NCI-H2107 treated with DMSO at 0.1 percent for 48 hours (cell line): ENCODE data around the gene ANTKMT.
"Not testable (repeated sequence)": the region's sequence is repeated elsewhere in the genome, so short reads cannot be mapped to it uniquely, and the experiment has no call there.

Source experiments
- DNase-seq: peaks from one replicate; lab custom pipeline; 2025; ENCODE audit not compliant: unreplicated experiment; lab: John Stamatoyannopoulos, UW

ANTKMT gene

DNA sequence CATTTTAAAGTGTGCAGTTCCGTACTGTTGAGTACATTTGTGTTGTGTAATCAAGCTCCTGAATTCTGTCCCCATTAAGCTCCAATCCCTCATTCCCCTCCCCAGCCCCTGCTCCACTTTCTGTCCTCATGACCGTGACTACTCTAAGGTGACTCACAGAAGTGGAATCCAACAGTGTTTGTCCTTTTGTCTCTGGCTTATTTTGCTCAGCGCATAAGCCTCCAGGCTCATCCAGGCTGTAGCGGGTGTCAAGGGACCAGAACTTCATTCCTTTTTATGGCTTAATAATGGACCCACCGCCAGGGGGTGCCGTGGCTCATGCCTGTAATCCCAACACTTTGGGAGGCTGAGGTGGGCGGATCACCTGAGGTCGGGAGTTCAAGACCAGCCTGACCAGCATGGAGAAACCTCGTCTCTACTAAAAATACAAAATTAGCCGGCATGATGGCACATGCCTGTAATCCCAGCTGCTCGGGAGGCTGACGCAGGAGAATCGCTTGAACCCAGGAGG, 8.2 kb upstream of the ANTKMT start:
- DNase-seq, result not testable (repeated sequence)

DNA sequence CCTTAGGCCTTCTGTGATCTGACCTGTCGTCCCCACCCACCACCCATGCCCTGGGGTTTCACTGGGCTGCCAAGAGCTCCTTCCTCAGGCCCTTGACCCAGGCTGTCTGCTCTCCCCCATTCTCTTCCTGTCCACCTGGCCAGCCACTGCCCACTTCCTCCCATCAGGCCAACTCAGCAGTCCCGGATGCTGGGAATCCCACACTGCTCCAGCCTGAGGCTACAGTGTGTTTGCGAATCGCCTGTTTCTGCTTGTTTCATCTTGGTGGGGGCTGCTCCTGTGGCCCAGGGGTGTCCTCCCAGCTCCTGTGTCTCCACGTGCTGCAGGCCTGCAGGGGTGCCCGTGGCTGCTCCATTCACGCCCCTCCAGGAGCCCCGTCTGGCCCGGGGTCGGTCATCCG, 6.9 kb upstream of the ANTKMT start:
- no peak for DNase-seq

DNA sequence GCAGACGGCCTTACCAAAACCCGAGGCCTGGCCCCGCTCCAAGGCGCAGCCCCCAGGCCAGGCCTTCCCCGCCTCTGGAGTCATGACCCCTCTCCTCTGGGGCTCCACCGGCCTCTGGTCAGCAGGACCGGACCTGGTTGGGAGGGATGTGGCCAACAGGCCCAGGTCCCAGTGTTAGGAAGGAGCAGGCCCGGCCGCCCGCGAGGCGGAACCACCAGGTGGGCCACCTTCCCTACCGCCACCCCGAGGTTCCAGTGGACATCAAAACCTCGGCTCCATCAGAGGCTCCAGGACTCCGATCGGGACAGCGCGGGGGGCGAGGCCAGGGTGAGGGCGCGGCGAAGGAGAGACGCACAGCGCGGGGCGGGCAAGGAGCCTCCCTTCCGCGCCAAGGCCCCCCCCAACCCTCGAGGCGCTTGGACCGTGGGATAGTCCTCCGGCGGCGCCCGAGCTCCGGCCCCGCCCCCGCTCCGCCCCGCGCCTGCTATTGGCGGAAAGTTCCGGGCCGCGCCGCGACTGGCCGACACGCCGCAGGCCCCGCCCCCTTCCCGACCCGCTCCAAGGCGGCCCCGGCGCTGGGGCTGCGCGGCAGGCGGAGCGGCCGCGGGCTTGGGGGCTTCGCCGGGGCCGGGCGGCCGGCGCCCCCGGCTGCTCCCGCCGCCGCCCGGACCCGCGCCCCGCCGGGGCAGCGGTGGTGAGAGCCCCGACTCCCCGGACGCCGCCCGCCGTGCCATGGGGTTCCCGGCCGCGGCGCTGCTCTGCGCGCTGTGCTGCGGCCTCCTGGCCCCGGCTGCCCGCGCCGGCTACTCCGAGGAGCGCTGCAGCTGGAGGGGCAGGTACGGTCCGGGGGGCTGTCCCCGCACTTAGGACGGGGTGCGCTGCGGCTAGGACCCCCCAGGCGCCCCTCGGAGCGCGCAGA, 6.1 kb upstream of the ANTKMT start, which contains the start of gene METRN:
METRN (plus strand) TSS at position 561 of the 919 bp plus-strand sequence; CDS start at position 733, 172 bp downstream.
- no peak for DNase-seq

DNA sequence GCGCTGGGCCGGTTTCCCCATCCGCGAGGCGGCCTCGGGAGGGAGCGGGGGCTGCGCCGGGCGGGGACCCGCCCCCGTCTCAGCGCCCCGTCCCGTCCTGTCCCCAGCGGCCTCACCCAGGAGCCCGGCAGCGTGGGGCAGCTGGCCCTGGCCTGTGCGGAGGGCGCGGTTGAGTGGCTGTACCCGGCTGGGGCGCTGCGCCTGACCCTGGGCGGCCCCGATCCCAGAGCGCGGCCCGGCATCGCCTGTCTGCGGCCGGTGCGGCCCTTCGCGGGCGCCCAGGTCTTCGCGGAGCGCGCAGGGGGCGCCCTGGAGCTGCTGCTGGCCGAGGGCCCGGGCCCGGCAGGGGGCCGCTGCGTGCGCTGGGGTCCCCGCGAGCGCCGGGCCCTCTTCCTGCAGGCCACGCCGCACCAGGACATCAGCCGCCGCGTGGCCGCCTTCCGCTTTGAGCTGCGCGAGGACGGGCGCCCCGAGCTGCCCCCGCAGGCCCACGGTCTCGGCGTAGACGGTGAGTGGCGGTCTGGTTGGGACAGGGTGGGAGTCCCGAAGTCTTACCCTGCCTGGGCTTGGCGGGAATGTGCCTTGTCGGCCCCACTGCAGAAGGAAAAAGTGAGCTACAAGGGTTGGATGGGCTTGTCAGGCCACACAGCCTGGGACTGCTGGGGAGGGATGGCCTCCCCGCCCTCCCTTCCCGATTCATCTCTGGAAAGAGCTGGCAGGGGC, 5.3 kb upstream of the ANTKMT start:
- DNase-seq, result no peak

DNA sequence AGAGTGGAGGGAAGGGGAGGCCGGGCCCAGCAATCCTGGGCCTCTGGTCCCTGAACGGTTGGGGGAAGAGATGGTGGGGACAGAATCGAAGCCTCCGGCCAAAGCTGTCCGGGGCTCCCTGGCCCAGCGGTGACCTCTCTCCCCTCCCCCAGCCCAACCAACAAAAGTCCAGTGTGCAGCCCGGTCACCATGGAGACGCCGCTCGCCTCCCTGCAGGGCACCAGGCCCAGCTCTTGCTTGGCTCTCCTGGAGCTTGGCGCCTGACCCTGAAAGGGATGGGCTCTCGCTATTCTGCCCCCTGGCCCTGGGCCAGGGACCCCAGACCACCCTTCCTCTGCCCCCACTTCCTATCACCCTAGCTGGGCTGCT, 4.8 kb upstream of the ANTKMT start:
- no peak for DNase-seq

DNA sequence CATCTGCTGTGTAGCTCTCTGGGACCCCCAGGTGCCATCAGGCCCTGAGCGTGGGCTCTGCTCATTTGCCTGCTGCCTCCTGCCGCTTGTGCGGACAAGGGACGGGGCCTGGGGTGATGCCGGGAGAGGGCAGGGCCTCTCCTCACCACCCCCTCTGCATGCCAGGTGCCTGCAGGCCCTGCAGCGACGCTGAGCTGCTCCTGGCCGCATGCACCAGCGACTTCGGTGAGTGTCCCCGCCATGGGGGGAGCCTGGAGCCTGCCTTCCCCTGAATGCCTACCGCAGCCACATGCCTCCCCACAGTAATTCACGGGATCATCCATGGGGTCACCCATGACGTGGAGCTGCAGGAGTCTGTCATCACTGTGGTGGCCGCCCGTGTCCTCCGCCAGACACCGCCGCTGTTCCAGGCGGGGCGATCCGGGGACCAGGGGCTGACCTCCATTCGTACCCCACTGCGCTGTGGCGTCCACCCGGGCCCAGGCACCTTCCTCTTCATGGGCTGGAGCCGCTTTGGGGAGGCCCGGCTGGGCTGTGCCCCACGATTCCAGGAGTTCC, 4.1 kb upstream of the ANTKMT start:
- DNase-seq, result no peak

DNA sequence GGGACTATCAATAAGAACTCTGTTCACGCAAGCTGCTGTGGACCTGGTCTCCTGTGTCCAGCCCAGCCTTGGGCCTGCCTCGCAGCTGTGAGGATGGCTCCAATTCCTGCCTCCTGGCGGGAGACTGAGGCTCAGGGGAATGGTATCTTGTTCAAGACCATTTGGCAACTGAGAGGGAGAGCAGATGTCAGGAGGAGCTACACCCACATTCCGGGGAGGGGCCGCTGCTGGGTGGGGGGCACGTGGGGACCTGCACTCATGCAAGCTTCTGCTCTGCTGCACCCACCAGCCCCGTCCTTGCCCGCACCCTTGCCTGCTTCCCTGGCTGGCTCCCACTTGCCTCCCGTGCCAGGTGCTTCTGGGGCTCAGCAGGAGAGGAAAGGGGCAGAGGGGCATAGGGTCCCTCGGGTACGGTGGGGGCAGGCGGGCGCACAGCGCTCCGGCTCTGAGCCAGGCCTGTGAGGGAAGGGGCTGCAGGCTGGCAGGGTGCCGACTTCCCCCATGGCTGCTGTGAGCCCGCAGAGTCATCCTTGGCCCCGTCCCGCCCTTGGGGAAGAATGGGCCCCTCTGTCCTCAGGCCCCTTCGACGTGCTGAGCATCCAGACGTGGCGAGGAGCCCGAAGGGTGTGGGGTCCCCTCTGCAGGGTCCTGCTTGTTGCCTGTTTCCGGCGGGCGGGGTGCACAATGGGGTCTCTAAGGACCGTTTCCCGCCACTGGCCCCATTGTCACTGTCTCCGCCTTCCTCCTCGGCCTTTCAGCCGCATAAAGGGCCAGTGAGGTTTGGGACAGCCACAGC, 3.3 kb upstream of the ANTKMT start:
- no peak for DNase-seq

DNA sequence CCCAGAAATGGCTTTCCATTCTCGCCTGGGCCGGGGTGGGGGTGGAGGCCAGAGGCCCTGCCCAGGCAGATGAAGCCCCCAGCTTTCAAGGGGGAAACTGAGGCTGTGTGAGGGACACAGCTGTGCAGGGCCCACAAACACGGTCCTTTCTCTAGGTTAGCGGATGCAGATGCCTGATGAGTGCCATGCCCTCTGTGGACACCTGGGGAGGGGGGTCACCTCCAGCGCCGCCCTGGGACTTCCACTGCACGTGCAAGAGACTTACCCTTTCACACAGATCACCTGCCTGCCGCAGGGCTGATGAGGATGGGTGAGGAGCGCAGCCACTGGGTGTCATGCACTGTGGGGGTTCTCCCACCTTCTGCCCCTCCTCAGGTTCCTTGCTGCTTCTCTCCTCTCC, 2.6 kb upstream of the ANTKMT start:
- no peak for DNase-seq

DNA sequence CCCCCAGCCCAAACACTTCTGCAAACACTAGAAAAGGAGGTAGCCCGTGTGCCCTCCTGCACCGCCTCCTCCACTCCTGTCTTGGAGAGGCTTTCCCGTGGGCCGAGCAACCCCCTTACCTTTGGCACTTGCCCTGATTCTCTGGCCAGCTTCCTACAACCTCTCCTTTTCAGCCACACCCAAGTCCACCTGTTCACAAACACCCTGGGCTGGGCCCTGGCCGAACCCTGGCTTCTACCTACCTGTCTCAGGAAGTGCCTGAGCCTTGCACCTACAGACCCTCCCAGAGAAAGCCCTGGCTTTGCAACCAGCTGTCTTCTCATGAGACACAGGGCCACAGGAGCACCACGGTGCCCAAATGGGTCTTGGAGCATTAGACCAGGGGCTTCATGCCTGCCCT, 2.0 kb upstream of the ANTKMT start:
- no peak for DNase-seq

DNA sequence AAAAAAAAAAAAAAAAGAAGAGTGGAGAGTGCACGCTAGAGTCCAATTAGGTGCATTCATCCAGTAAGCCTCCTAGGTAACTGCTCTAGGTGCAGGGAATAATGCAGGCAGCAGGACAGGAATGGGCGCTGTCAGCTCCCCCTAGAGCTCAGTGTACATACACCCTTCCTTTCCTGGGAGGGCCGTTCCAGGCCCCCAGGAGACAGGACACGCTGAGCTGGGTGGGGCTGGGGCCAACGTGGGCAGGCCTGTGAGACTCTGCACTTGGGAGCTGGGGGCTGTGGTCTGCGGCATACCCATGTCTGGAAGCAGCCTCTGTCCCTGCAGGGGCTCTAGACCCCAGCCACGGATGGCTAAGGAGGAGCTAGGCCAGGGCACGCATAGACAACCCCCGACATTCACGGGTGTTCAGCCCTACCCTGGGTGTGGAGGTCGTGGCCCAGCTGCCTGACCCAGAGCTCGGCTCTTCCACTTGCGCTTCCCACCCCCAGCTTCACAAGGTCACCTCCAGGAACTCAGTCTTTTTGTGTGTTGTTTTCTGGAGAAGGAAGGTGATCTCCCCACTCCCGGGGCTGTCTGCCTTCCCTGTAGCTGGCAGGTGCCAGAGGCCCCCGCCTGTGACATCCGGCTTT, 1.0 kb upstream of the ANTKMT start:
- DNase-seq, result no peak

DNA sequence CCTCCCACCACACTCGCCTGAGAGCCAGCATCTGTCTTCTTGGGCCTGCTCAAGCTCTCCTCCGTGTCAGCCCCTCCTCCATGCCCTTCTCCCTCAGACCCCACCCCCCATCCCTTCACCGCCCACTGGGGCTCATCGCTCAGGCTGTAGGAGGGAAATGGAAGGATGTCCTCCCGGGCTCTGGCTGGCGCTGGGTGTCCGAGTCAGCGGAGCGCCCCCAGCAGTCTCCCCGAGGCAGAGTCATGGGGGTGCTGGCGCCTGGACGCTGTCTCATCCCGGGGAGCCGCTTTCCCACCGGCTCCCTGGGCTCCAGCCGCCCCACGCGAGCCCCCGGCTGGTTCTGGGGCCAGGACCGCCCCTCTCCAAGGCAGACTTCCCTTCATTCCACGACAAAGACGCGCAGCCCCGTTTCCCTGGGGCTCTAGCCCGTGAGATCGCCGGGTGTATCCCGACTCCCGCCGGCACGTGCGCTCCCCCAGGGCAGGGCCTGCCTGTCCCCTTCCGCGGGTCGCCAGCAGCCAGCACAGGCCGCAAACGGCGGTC, 428 bp upstream of the ANTKMT start:
- no peak for DNase-seq

DNA sequence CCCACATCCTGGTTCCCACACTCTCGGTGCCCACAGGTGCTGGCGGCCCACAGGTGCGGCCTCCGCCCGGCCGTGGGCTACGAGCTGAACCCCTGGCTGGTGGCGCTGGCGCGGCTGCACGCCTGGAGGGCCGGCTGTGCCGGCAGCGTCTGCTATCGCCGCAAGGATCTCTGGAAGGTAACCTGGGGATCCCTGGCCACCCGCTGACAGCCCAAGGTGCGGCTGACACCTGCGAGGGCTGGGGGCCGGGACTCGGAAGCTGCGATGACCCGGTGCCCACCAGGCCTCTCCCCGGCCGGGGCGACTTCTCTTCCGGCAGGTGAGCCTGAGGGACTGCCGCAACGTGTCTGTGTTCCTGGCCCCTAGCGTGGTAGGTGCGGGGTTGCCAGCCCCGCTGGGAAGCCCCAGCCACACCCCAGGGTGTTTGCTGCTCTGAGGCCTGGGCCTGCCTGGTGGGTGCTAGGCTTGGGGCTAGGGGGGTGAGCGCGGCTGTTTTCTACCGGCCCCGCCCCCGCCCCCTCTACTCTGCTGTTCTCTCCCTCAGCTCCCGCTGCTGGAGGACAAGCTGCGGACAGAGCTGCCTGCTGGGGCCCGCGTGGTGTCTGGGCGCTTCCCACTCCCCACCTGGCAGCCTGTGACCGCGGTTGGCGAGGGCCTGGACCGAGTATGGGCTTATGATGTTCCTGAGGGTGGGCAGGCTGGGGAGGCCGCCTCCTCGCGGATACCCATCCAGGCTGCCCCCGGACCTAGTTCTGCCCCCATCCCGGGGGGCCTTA, 1.0 kb downstream of the ANTKMT start:
- DNase-seq, result no peak

DNA sequence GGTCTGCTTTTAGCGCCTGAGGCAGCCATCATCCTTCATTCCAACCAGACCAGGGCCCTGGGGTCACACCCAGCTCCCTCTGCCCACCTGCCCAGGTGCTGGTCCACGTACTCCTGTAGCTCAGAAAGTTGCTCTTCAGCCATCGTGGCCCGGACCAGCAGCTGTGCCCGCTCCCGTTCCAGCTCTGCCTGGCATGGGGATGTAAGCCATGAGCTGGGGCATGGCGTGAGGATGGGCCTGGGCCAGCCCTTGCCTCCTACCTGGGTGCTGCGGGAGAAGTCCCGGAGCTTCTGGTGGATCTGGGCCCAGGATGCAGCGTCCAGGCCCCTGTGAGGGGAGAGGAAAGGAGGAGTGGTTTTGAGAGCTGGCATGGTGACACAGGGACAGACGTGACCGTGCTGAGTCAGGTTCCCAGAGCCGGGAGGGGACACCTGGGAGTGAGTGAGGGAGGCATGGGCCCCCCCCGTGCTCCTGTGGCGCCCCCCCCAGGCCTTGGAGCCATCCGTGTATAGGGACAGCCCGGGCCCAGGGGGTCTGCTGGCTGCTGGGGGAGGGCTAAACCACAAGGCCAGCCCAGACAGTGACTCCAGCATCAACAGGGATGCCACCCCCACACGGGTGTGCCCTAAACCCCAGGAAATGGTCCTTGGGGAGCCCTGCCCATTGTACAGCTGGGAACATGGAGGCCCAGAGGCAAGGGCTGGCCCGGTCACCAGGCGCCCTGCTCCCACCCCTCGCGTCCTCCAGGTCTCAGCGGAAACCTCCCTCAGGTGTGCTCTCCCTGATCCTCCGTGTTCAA, 2.1 kb downstream of the ANTKMT start:
- no peak for DNase-seq

DNA sequence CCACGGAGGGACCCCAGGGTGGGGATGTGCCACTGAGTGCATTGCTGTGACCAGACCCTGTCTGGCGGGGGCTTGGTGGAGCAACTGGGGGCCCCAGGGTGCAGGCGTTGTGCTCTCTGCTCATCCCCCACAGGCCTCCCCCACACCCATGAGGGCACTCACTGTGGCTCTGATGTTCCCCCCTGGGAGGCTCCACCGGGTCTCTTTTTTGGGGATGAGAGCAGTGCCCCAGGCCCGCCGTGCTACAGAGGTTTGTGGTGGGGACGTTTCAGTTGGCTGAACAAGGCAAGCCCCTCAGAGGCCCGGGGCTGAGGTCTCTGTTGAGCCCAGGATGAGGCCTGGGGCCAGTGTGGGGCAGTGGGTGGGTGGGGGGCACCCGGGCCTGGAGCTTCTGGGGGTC, 2.7 kb downstream of the ANTKMT start:
- DNase-seq, result no peak

DNA sequence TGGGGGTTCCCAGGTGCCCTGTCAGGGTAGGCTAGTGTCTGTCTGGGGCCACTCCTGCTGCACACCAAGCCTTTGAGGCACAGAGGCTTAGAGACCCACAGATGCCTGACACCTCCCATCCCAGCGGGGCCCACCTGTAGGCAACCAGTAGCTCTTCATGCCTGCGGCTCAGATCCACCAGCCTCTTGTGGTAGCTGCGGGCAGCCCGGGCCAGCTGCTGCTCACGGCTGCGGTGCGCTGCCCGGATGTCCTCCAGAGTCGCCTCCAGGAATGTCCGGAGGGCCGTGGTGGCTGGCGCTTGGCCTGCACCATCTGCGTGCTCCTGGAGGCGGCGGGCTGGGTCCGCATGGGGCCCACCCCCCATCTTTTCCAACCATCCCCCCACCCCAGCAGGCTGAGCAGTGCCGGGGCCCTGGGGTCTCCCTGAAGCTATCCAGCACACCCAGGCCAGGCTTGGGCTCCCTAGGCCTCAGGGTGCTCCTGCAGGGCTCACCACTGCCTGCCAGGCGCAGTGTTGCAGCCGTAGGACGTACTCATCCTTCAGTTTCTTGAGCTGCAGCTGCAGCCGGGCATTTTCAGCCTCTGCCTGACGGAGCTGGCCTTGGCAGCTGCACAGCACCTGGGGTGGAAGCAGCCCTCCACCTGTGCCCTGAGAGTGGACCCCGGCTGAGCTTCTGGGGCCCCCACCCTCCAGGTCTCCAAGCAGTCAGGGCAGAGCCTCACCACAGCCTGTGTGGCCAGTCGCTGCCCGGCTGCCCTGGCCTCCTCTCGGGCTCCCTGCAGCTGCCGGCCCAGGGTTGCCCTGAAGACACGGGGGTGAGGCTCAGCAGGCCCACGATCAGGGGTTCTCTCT, 3.5 kb downstream of the ANTKMT start:
- no peak for DNase-seq

DNA sequence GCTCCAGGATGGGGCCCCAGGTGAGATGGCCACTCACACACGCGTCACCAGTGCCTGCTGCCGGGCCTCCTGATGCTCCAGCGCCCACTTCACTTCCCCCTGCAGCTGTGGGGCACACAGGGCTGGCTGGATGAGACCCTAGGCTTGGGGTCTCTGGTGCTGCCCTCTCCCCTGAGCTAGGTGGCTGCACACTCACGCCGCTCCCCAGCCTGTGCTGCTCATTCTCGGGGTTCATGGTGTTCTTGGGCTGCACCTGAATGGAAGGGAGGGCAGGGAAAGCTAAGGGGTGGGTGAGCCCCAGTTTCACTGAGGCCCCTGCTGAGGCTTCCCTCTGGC, 4.1 kb downstream of the ANTKMT start:
- no peak for DNase-seq

DNA sequence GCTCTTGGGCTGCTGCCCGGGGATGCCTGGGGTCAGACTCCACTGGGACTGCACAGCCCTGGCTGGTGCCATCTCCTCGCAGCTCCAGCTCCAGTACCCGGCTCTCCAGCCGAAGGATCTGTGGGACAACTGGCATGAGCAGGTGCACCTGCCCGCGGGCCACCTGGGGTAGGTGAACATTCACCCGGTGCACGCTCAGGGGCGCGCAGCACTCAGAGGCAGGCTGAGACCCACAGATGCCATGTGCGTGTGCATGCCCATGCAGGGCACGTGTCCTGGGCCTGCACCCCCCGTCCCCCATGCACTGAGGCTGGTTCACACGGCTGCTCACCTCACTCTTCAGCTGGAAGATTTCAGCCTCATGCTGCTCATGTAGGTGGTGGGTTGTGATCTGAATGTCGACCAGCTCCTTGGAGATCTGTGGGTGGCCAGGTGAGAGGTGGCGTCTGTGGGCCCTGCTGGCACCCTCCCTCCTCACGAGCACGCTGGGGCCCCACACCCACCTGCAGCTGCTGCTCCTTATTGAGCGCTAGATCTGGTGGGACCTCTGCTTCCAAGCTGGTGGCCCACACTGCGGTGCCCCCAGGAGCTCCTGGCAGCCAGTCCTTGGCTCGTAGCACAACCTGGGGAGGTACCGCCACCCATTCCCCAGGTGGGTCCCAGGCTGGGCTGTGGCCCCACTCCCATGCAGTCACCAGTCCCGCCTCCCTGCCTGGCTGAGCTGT, 4.7 kb downstream of the ANTKMT start:
- no peak for DNase-seq

DNA sequence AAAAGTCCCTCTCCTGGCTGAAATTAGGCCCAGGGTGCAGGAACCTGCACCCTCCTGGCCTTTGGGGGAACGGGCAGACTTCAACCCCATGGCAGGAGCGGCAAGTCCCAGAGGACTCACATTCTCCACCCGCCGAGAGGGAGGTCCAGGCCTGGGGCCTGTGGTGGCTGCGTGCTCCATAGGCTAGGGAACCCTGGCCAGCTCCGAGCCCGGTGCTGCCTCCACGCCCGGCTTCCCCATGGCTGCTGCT, 5.2 kb downstream of the ANTKMT start:
- no peak for DNase-seq
